ENCODE data around the gene CDR2.
A peak's percentile ranks its signal among the peaks of the same experiment; 100 is the strongest.

CDR2 gene

DNA sequence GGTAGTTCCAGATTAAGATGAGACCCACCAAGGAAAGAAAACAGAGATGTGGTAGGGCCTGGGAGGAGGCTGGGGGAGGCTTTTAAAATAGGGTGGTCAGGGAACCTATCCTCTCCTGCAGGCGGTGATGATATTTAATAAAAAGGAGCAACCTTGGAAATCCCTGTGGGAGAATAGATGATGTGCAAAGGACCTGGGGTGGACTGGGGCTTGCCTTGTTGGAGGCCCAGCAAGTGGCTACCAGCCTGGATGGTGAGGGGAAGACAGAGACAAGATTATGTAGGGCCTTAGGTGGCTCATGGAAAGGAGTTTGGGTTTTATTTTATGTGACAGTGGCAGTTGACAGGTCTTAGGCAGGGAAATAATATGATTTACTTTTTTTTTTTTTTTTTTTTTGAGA lies 75.4 kb downstream of the CDR2 start:
- DNase-seq: no peak

DNA sequence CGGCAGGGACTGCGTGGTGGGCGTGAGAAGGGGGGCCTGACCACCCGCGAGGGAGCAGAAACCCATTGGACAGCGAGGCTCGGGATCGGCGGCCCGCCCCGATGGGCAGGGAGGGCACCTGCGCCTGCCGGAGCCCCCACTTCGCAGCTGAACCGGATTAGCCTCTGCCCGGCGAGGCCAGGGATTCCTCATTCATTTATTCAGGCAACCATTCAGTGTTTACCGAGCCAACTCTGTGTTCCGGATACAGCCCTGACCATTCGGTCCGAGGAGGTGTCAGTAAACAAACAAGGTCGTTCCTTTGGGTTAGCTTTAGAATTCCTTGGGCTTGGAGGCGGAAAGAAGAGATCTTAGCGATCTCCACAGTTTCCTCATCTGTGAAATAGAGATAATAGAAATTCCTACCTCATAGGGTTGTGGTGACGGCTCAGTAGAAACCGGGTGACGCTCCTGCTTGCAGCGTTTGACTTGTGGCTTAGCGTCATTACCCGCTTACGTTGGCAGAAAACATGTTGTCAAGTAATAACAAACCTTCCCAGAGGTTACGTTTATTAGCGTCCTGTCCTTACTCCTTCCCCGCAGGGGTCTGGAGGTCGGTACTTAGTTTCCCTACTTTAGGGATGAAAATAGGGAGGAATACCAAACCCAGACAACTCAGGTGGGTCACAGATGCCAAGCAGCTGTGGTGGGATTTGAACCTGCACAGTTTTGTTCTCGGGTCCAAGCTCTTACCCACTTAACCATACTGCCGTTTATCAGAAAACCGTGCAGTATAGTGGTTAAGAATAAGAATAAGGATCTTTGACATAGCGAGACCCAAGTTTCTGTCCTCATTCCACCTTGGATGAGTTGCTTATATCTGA lies 76.3 kb downstream of the CDR2 start:
- DNase-seq: peak; percentile 74

DNA sequence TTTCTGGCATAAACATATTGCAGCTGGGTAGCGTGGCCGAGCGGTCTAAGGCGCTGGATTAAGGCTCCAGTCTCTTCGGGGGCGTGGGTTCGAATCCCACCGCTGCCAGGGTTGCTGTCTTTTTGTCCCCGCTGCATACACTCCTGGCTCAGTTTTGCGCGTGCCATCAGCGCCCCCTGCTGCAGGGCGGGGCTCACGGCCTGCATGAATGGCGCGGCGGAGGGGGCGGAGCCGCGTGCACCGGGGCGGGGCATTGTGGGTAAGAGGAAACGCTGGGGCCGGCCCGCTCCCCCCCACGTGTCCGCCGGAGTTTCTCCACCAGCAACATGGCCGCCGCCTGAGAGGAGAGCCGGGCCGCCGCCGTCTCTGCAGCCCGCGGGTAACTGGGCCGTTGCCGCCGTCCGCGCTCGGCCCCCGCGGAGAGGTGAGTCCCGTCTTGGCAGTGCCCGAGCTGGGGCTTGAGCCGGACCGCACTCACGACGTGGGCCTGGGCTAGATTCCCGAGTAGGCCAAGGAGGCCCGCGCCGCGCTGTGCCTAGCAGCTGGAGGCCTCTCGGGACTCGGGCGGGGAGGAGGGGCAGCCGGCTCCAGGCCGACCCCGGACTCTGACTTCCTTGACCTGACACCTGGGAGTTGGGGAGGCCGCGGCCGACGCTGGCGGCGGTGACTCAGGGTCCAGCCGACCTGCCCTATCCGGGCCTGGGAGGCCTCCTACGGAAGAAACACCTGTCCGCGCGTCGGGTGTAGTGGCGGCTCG lies 77.1 kb downstream of the CDR2 start, which contains the start of gene POLR3E:
TSS of gene POLR3E (plus strand) at position 296 of the 757 bp plus-strand sequence. CDS start 5,560 bp downstream, outside the sequence.
- DNase-seq: peak; percentile 100

DNA sequence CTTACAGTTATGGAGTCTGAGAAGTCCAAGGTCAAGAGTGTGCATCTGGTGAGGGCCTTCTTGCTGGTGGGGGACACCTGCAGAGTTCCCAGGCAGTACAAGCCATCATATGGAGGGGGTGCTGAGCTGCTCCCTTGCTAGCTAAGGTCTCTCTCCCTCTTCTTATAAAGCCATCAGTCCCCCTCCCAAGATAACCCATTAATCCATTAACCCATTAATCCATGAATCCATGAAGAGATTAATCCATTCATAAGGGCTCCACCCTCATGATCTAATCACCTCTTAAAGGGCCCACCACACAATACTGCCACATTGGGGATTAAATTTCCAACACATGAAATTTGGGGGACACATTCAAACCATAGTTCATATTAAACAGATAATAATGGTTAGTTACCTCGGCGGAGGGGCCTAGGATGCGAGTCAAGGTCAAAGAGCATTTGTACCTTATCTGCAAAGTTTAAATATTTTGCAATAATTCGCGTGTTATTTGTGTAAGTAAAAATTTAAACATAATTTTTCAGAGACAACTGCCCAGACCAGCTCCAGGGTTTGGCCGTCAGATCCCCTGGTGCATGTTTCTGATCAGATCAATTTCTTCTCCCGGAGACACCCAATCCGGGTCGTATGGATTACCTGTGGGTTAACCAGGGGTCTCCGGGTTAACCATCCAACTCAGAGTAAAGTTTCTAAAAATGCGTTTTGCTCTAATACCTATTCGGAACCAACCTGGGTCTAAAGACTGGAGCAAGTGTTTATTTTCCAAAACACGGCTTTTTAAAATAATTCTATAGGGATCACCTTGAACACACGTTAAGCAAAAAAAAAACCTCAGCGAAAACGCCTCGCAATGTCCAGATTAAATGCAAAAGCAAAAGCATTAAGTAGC lies 78.0 kb downstream of the CDR2 start:
- DNase-seq: no peak

Data from activated naive CD4-positive, alpha-beta T cell treated with anti-CD3 and anti-CD28 coated beads, Interleukin-2, amount 50 U/mL, for 16 hours (primary cell).